HepG2 (cell line): Measurements from ENCODE around the gene FIGNL1. TPM values are rescaled to one million over a fixed set of nuclear protein-coding genes. Genes with fewer than 3 reads are reported as not detected.

ENCODE experiments used
- ATAC-seq: fragments of 200-7000 bp; cut with Tn5 transposase; 3 replicates; pipeline ENCODE4 v1.9.1; 2020; ENCODE audit warnings: mild to moderate bottlenecking, moderate library complexity
- BruUV-seq: library from RNA; stranded (reverse); fragments of 400-500 nt; replicated peaks from 2 replicates; lab custom pipeline; 2021; lab: Mats Ljungman, UMichigan
- CTCF ChIA-PET: fragments of 300-600 bp; formaldehyde crosslinking; extraction: SDS; loops from one replicate; lab custom pipeline; 2021; ENCODE audit warnings: low total read pairs, inconsistent platforms, low intra/inter-chr PET ratio; lab: Yijun Ruan, JAX
- POLR2A ChIA-PET: fragments of 350-600 bp; sonication (Branson Sonifier 250); formaldehyde crosslinking; loops from one replicate; lab custom pipeline; 2020; ENCODE audit warnings: antibody characterized with exemption, inconsistent platforms; lab: Yijun Ruan, JAX
- DNase-seq: peaks from one replicate; pipeline ENCODE4 v3.0.0-alpha.2; 2015; ENCODE audit warnings: low spot score
- FAIRE-seq: peaks from 3 replicates; lab custom pipeline; 2011; peaks lifted over from hg19 to GRCh38; lab: Jason Lieb, UNC
- H2AFZ ChIP-seq: one replicate; pipeline ENCODE4 v1.6.1; 2011; ENCODE audit warnings: low read length, inconsistent platforms
- H3K27ac ChIP-seq: fragments of 300-600 bp; 3 replicates; pipeline ENCODE4 v1.8.0; 2011; ENCODE audit warnings: mixed run types, mild to moderate bottlenecking, mixed read lengths, low read length, inconsistent platforms; ENCODE audit not compliant: insufficient read depth; ENCODE audit errors: extremely low read length
- H3K27me3 ChIP-seq, 2 experiments: fragments of 200-600 bp in 1 of 2; 2 replicates in 1 of 2; 3 replicates in 1 of 2; pipeline versions ENCODE4 v1.6.0 to v1.8.0; 2011; ENCODE audit warnings: low read length in 2 of 2, mild to moderate bottlenecking in 2 of 2, moderate library complexity in 2 of 2, inconsistent platforms in 1 of 2; ENCODE audit not compliant: insufficient read depth in 2 of 2, control insufficient read depth in 1 of 2
- H3K36me3 ChIP-seq, 2 experiments: fragments of 200-600 bp in 1 of 2; replicated peaks in 1 of 2; 2 replicates in 1 of 2; 3 replicates in 1 of 2; pipeline versions ENCODE4 v1.5.1 to v1.8.0; 2011; ENCODE audit warnings: low read length in 2 of 2, inconsistent platforms in 1 of 2; ENCODE audit not compliant: insufficient read depth in 2 of 2, control insufficient read depth in 1 of 2
- H3K4me1 ChIP-seq: 2 replicates; pipeline ENCODE4 v1.5.1; 2012; ENCODE audit warnings: low read length, inconsistent platforms; ENCODE audit not compliant: insufficient read depth
- H3K4me2 ChIP-seq: 2 replicates; pipeline ENCODE4 v1.6.0; 2011; ENCODE audit warnings: low read depth, low read length, inconsistent platforms
- H3K4me3 ChIP-seq, 3 experiments: fragments of 200-600 bp in 1 of 3; sonication (generic), shearing (Covaris generic) in 1 of 3; replicated peaks in 1 of 3; 2 replicates each; pipeline ENCODE4 v1.5.1; 2011 to 2016; ENCODE audit warnings: low read length in 3 of 3, inconsistent platforms in 2 of 3, low read depth in 2 of 3, mild to moderate bottlenecking in 2 of 3, control low read depth in 1 of 3, mixed read lengths in 1 of 3; ENCODE audit not compliant: insufficient read depth in 1 of 3
- H3K79me2 ChIP-seq: one replicate; pipeline ENCODE4 v1.6.1; 2011; ENCODE audit warnings: low read length, inconsistent platforms; ENCODE audit not compliant: insufficient read depth
- H3K9ac ChIP-seq: 2 replicates; pipeline ENCODE4 v1.6.0; 2011; ENCODE audit warnings: mild to moderate bottlenecking, low read depth, low read length, inconsistent platforms; ENCODE audit not compliant: insufficient read depth
- H3K9me3 ChIP-seq: 2 replicates; pipeline ENCODE4 v1.5.1; 2012; ENCODE audit warnings: mild to moderate bottlenecking, low read length
- H4K20me1 ChIP-seq: 2 replicates; pipeline ENCODE4 v1.6.0; 2011; ENCODE audit warnings: inconsistent platforms, mild to moderate bottlenecking, low read length, moderate library complexity; ENCODE audit not compliant: insufficient read depth
- ATRX ChIP-seq: sonication (generic); formaldehyde crosslinking; IDR thresholded peaks from 2 replicates; pipeline ENCODE4 v1.4.0; 2020; ENCODE audit warnings: missing genetic modification reagents, borderline replicate concordance
- E2F2 ChIP-seq: sonication (generic); formaldehyde crosslinking; IDR thresholded peaks from 2 replicates; pipeline ENCODE4 v1.4.0; 2020; ENCODE audit warnings: missing genetic modification reagents, borderline replicate concordance
- ELK4 ChIP-seq: sonication (generic); formaldehyde crosslinking; IDR thresholded peaks from 2 replicates; pipeline ENCODE4 v1.9.0; 2021; ENCODE audit warnings: missing genetic modification reagents, borderline replicate concordance
- FOXK2 ChIP-seq: fragments of 450-650 bp; IDR thresholded peaks from 2 replicates; pipeline ENCODE4 v1.6.1; 2016
- GZF1 ChIP-seq: sonication (generic); formaldehyde crosslinking; IDR thresholded peaks from 2 replicates; pipeline ENCODE4 v1.5.1; 2020; ENCODE audit warnings: mild to moderate bottlenecking, missing genetic modification reagents
- MTA1 ChIP-seq: sonication (generic); formaldehyde crosslinking; IDR thresholded peaks from 2 replicates; pipeline ENCODE4 v1.4.0; 2020; ENCODE audit warnings: missing genetic modification reagents, mild to moderate bottlenecking, borderline replicate concordance
- NFRKB ChIP-seq: fragments of 450-650 bp; IDR thresholded peaks from 2 replicates; pipeline ENCODE4 v1.6.1; 2017
- PAF1 ChIP-seq: IDR thresholded peaks from 2 replicates; pipeline ENCODE4 v1.6.1; 2016; ENCODE audit warnings: missing genetic modification reagents, missing compliant biosample characterization
- RARG ChIP-seq: sonication (generic); formaldehyde crosslinking; IDR thresholded peaks from 2 replicates; pipeline ENCODE4 v1.4.0; 2020; ENCODE audit warnings: low read depth, mild to moderate bottlenecking, missing genetic modification reagents
- RBM22 ChIP-seq: fragments of 200-400 bp; formaldehyde crosslinking; optimal IDR thresholded peaks from 2 replicates; pipeline ENCODE3; 2017; ENCODE audit warnings: mild to moderate bottlenecking, low read length, moderate library complexity
- ZBTB1 ChIP-seq: sonication (generic); formaldehyde crosslinking; IDR thresholded peaks from 2 replicates; pipeline ENCODE4 v1.4.0; 2020; ENCODE audit warnings: missing genetic modification reagents, borderline replicate concordance
- ZNF282 ChIP-seq: fragments of 450-650 bp; IDR thresholded peaks from 2 replicates; pipeline ENCODE4 v1.6.1; 2018; ENCODE audit not compliant: partially characterized antibody
- ZNF549 ChIP-seq: sonication (generic); formaldehyde crosslinking; IDR thresholded peaks from 2 replicates; pipeline ENCODE4 v1.5.0; 2020; ENCODE audit warnings: missing genetic modification reagents
- WGBS: methylation state at CpG from one replicate; pipeline ENCODE4 v1.1.6; 2017; ENCODE audit warnings: low lambda C conversion rate; 5-methylcytosine and 5-hydroxymethylcytosine counted together
- in situ Hi-C: cut with HindIII; loops from 2 replicates; pipeline ENCODE4 v1.10.0; 2017; ENCODE audit warnings: low pct_unique_long_range_greater_than_20kb; ENCODE audit not compliant: extremely low pct_ligation_motif_present
- intact Hi-C: fragments of 100-400 bp; cut with micrococcal nuclease; formaldehyde crosslinking; loops from one replicate; pipeline ENCODE4 v1.10.0; 2022; ENCODE audit not compliant: unreplicated experiment
- polyA plus RNA-seq, 8 experiments: library from polyadenylated mRNA; depleted of rRNA in 3 of 8; stranded (reverse) in 7 of 8; unstranded in 1 of 8; fragments of >200 nt; fragmentation: Illumina TruSeq in 4 of 8; extraction: Trizol in 4 of 8; gene quantifications; 2 replicates each; pipeline versions ENCODE4 v1.2.1 to v1.2.3, GENCODE V29; 2011 to 2016; ENCODE audit warnings: low read depth in 4 of 8, missing spikeins in 1 of 8, mixed read lengths in 1 of 8; ENCODE audit not compliant: insufficient read depth in 1 of 8
- total RNA-seq, 5 experiments: library from RNA; depleted of rRNA; stranded (reverse); fragments of >200 nt; fragmentation: Illumina TruSeq; extraction: Trizol; gene quantifications; 2 replicates each; pipeline ENCODE4 v1.2.3, GENCODE V29; 2016; ENCODE audit warnings: low read depth in 1 of 5
- TF ChIP-seq, protein P1 (sequence below): sonication (generic); formaldehyde crosslinking; IDR thresholded peaks from 2 replicates; pipeline ENCODE4 v1.4.0; 2020; ENCODE audit warnings: missing genetic modification reagents

Gene FIGNL1
- total and polyA plus RNA-seq, 2 of the 13 experiments (the other 11 are each of a cell fraction or from before 2014, with no cell fraction given) = 4.0 to 20.9 TPM

GRCh38 chr7:50466815-50467585 lies 16.9 kb upstream of the FIGNL1 start:
- no peak overlapping the region for H3K4me2 ChIP-seq
- ChIA-PET CTCF (interaction anchor here (2.1 to 2.6 kb wide), 2 partner anchors 166 to 212 kb away, joined by 18 to 31 read pairs; no protein-coding TSS in a partner anchor), POLR2A (no interaction called here)
- no peak overlapping the region for H3K9ac ChIP-seq
- peaks cover 5 to 15% of the 10 kb centered on the region in 2 experiments; a peak in 4 of 5 replicates for H3K36me3 ChIP-seq
- no peak overlapping the region for H3K27ac ChIP-seq
- WGBS = 98% methylated on average over 11 of the region's 11 CpGs
- H3K9me3 ChIP-seq = no peaks in the 10 kb centered on the region
- ATAC-seq (no peak), DNase-seq (no peak), FAIRE-seq (no peak)
- intact Hi-C loops (no loop called here), in situ Hi-C loops (loop anchor here (5.0 to 25.0 kb wide), 3 partner anchors 160 to 670 kb away; no protein-coding TSS in a partner anchor)
- peaks cover 8% of the 10 kb centered on the region for H3K4me1 ChIP-seq
- H4K20me1 ChIP-seq = no peaks in the 10 kb centered on the region
- no TSS peak for BruUV-seq
- no peak overlapping the region for H3K4me3 ChIP-seq
- no peak for TF ChIP-seq ZNF549 (CRISPR knock-in tag)
- no peak for TF ChIP-seq RARG (CRISPR knock-in tag)
- no peak for TF ChIP-seq E2F2 (CRISPR knock-in tag)
- no peak for TF ChIP-seq PAF1
- TF ChIP-seq, protein P1, sequence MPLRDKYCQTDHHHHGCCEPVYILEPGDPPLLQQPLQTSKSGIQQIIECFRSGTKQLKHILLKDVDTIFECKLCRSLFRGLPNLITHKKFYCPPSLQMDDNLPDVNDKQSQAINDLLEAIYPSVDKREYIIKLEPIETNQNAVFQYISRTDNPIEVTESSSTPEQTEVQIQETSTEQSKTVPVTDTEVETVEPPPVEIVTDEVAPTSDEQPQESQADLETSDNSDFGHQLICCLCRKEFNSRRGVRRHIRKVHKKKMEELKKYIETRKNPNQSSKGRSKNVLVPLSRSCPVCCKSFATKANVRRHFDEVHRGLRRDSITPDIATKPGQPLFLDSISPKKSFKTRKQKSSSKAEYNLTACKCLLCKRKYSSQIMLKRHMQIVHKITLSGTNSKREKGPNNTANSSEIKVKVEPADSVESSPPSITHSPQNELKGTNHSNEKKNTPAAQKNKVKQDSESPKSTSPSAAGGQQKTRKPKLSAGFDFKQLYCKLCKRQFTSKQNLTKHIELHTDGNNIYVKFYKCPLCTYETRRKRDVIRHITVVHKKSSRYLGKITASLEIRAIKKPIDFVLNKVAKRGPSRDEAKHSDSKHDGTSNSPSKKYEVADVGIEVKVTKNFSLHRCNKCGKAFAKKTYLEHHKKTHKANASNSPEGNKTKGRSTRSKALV = no peak
- no peak for TF ChIP-seq FOXK2
- no peak for TF ChIP-seq ATRX (CRISPR knock-in tag)
- TF ChIP-seq GZF1 (CRISPR knock-in tag) = no peak
- TF ChIP-seq MTA1 = no peak
- no peak for TF ChIP-seq RBM22
- no peak for TF ChIP-seq NFRKB
- no peak for TF ChIP-seq ZBTB1 (CRISPR knock-in tag)
- TF ChIP-seq ELK4 = no peak
- TF ChIP-seq ZNF282 = no peak
- TF ChIP-seq, all 625 proteins: peak for 0
- Histone ChIP-seq H3K27me3 (no peaks in the 10 kb centered on the region), H3K79me2 (no peaks in the 10 kb centered on the region), H2AFZ (no peak overlapping the region)
